Ishikawa (cell line): ENCODE data around the gene CTSD.

ENCODE experiments used
- CEBPB ChIP-seq: IDR thresholded peaks from 2 replicates; pipeline ENCODE4 v1.6.1; 2012
- CREB1 ChIP-seq: IDR thresholded peaks from 2 replicates; pipeline ENCODE4 v1.6.1; 2012; ENCODE audit warnings: low read depth
- EGR1 ChIP-seq: IDR thresholded peaks from 2 replicates; pipeline ENCODE4 v1.6.1; 2012
- EP300 ChIP-seq: IDR thresholded peaks from 2 replicates; pipeline ENCODE4 v1.6.1; 2012; ENCODE audit warnings: borderline replicate concordance
- FOXM1 ChIP-seq: IDR thresholded peaks from 2 replicates; pipeline ENCODE4 v1.6.1; 2012; ENCODE audit warnings: low read depth, borderline replicate concordance
- MAX ChIP-seq: IDR thresholded peaks from 2 replicates; pipeline ENCODE4 v1.6.1; 2012
- NFIC ChIP-seq: IDR thresholded peaks from 2 replicates; pipeline ENCODE4 v1.6.1; 2012
- RAD21 ChIP-seq: IDR thresholded peaks from 2 replicates; pipeline ENCODE4 v1.6.1; 2012; ENCODE audit warnings: low read depth
- TAF1 ChIP-seq: IDR thresholded peaks from 2 replicates; pipeline ENCODE4 v1.6.1; 2012; ENCODE audit warnings: low read depth, mild to moderate bottlenecking
- TCF12 ChIP-seq: IDR thresholded peaks from 2 replicates; pipeline ENCODE4 v1.6.1; 2012; ENCODE audit warnings: low read depth
- TEAD4 ChIP-seq: IDR thresholded peaks from 2 replicates; pipeline ENCODE4 v1.6.1; 2012
- USF1 ChIP-seq: IDR thresholded peaks from 2 replicates; pipeline ENCODE4 v1.6.1; 2012
- YY1 ChIP-seq: IDR thresholded peaks from 2 replicates; pipeline ENCODE4 v1.6.1; 2012; ENCODE audit warnings: low read depth
- ZBTB7A ChIP-seq: IDR thresholded peaks from 2 replicates; pipeline ENCODE4 v1.6.1; 2012; ENCODE audit warnings: low read depth
- TF ChIP-seq, protein P1 (sequence below): IDR thresholded peaks from 2 replicates; pipeline ENCODE4 v1.6.1; 2012; ENCODE audit warnings: low read depth, mild to moderate bottlenecking

CTSD gene

DNA sequence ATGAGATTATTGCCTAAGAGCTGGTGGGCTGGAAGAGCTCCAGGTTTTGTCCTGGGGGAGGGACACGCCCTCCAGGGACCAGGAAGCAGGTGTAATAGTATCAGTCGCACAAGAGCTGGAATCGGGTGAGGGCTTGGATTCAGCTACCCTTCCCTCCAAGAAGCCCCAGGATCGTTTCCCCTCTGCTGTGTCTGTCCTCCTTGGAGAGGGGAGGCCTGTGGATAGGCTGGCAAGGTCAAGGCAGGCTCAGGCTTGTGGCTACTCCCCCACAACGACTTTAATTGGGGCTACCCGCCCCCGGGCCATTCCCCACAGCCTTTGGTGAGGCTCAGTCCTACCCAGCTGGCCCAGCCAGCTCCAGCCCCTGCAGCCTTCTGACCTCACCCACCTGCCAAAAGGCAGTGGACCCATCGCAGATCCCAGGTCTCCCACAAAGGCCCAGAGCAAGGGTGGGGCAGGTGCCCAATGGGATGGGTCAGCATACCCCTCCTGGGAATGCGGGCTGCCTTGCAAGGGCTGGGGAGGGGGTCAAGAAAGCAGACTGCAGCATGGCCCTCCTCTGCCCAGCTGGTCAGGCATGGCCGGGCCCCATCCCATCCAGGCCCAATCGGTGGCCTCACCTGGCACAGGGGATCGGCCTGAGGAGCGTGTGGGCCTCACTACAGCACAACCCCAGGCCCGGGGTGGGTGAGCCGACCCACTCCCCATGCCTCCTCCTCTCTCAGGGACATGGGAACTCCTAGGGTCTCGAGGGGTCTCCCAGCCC lies 1.0 kb downstream of the CTSD start:
- TF ChIP-seq CEBPB (peak; percentile 70), TAF1 (no peak), EP300 (no peak), USF1 (no peak)

DNA sequence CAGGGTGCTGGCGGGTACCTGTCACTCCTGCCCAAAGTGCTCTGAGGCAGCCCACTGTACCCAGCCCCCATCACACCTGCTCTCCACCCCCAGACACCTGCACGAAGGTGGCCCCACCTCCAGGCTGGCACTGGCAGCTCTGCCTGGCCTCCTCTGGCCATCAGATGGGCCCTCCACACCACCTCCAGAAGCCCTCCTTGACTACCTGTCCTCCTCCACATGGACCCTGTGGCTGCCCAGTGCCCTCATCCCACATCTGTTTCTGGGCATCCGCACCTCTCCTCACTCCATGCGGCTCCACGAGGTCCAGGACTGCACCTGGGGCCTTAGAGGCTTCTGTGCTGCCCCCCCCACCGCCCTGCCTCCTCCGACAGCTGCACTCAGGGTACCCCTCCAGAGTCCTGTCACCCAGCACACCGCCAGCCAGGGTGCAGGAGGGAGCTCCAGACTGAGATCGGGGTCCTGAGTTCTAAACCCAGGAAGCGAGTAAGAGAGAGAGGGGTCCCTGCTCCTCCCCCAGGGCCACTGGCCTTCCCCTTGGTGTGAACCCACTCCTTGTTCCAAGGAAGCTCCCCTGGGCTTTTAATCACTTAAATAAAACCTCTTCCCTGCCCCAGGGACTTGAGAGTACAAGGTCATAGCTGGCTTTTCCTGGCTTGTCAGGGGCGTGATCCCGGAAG lies 1.7 kb downstream of the CTSD start:
- TF ChIP-seq TAF1 (no peak), TCF12 (no peak), NFIC (no peak), CREB1 (no peak), MAX (no peak), CEBPB (no peak), ZBTB7A (no peak), RAD21 (no peak), USF1 (no peak)

- TF ChIP-seq, protein P1, sequence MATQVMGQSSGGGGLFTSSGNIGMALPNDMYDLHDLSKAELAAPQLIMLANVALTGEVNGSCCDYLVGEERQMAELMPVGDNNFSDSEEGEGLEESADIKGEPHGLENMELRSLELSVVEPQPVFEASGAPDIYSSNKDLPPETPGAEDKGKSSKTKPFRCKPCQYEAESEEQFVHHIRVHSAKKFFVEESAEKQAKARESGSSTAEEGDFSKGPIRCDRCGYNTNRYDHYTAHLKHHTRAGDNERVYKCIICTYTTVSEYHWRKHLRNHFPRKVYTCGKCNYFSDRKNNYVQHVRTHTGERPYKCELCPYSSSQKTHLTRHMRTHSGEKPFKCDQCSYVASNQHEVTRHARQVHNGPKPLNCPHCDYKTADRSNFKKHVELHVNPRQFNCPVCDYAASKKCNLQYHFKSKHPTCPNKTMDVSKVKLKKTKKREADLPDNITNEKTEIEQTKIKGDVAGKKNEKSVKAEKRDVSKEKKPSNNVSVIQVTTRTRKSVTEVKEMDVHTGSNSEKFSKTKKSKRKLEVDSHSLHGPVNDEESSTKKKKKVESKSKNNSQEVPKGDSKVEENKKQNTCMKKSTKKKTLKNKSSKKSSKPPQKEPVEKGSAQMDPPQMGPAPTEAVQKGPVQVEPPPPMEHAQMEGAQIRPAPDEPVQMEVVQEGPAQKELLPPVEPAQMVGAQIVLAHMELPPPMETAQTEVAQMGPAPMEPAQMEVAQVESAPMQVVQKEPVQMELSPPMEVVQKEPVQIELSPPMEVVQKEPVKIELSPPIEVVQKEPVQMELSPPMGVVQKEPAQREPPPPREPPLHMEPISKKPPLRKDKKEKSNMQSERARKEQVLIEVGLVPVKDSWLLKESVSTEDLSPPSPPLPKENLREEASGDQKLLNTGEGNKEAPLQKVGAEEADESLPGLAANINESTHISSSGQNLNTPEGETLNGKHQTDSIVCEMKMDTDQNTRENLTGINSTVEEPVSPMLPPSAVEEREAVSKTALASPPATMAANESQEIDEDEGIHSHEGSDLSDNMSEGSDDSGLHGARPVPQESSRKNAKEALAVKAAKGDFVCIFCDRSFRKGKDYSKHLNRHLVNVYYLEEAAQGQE, result no peak
- TF ChIP-seq FOXM1, result no peak
- TF ChIP-seq NFIC, result no peak
- no peak for TF ChIP-seq EGR1
- TF ChIP-seq TEAD4, result no peak
- TF ChIP-seq TCF12, result no peak
- TF ChIP-seq TAF1, result no peak
- no peak for TF ChIP-seq MAX
- no peak for TF ChIP-seq USF1
- no peak for TF ChIP-seq ZBTB7A
- TF ChIP-seq YY1, result no peak
- TF ChIP-seq CEBPB, result no peak
- TF ChIP-seq RAD21, result no peak
- no peak for TF ChIP-seq CREB1
- no peak for TF ChIP-seq EP300
These were observed 2.4 kb downstream of the CTSD start for GRCh38 chr11:1761110-1761856.

DNA sequence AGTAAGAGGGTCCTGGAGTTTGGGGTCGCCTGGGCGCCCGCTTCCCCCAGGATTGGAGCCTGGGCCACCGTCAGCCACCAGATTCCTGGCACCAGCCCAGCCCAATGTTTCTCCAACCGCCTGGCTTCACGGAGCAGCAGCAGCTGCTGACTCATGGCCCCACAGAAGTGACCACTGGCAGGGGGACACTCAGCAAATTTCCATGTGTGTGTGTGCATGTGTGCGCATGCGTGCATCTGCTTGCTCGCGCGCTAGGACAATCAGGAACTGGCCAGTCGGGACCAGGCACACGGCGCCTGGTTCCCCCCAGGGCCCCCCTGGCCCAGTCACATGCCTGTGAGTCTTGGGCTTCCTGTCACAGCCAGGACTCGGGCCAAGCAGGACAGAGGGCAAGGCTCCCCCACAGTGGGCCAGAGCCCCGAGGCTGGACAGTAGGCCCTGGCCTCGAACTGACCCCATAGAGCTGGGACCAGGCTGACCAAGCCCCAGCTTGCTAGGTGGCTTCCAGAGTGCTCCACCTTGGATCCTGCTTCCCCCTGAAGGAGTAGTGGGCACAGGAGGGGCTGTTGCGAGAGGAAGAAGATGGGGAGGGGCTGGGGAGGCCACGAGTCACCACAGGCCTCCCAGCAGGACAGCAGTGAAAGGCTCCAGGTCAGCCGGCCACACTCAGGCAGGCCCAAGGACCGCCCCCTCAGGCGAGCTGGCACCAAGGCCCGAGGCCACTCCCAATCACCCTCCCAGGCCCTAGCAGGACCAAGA lies 3.2 kb downstream of the CTSD start:
- no peak for TF ChIP-seq ZBTB7A
- no peak for TF ChIP-seq EGR1
- TF ChIP-seq USF1, result no peak
- TF ChIP-seq, protein P1, result no peak

- TF ChIP-seq YY1 (no peak), EP300 (no peak), NFIC (no peak), USF1 (no peak), TEAD4 (no peak), CEBPB (no peak), TCF12 (no peak), FOXM1 (no peak), EGR1 (no peak), CREB1 (no peak), MAX (no peak), TAF1 (no peak), ZBTB7A (no peak), RAD21 (no peak)
- TF ChIP-seq, protein P1, result no peak
These were observed 3.9 kb downstream of the CTSD start for GRCh38 chr11:1759851-1760220.
